ENCODE measurements around the gene OR6C6.
"Not testable (repeated sequence)": the region's sequence is repeated elsewhere in the genome, so short reads cannot be mapped to it uniquely, and the experiment has no call there.

OR6C6 gene

GRCh38 chr12:55296469-55296868 is at the start of gene OR6C6:
Gene OR6C6 (minus strand): TSS chr12:55296569. CDS start chr12:55295232, 1,337 bp downstream.
- DNase-seq, result no peak

GRCh38 chr12:55336002-55336401 is 39.6 kb upstream of the OR6C6 start:
- DNase-seq, result no peak

GRCh38 chr12:55330446-55330845 is 34.1 kb upstream of the OR6C6 start, which contains the start of gene OR6C3:
Gene OR6C3 (plus strand): TSS chr12:55330746. CDS start chr12:55331701, 955 bp downstream.
- no peak for DNase-seq

- DNase-seq, result not testable (repeated sequence)
Measured at GRCh38 chr12:55325801-55326200, 29.4 kb upstream of the OR6C6 start.

- DNase-seq, result no peak
Measured at GRCh38 chr12:55320201-55320600, 23.8 kb upstream of the OR6C6 start.

GRCh38 chr12:55314043-55314442 is 17.7 kb upstream of the OR6C6 start, which contains the start of gene OR6C1:
Gene OR6C1 (plus strand): TSS chr12:55314343. CDS start chr12:55320600, 6,257 bp downstream.
- DNase-seq, result no peak

GRCh38 chr12:55289999-55290398 is 6.4 kb downstream of the OR6C6 start:
- no peak for DNase-seq

GRCh38 chr12:55280991-55281390 is 15.4 kb downstream of the OR6C6 start:
- no peak for DNase-seq

- no peak for DNase-seq
Measured at GRCh38 chr12:55258303-55258702, 38.1 kb downstream of the OR6C6 start.

- no peak for DNase-seq
Measured at GRCh38 chr12:55256831-55257230, 39.5 kb downstream of the OR6C6 start.

- no peak for DNase-seq
Measured at GRCh38 chr12:55253281-55253680, 43.1 kb downstream of the OR6C6 start.

GRCh38 chr12:55250944-55251343 is 45.4 kb downstream of the OR6C6 start:
- DNase-seq, result no peak

GRCh38 chr12:55246159-55246558 is 50.2 kb downstream of the OR6C6 start:
- no peak for DNase-seq

GRCh38 chr12:55244309-55244708 is 52.1 kb downstream of the OR6C6 start, which contains the start of gene OR6C74:
Gene OR6C74 (plus strand): TSS chr12:55244609. CDS start chr12:55247288, 2,679 bp downstream.
- no peak for DNase-seq

All from activated CD8-positive, alpha-beta memory T cell treated with anti-CD3 and anti-CD28 coated beads, Interleukin-2, amount 50 U/mL, for 4 hours (primary cell).